Fibroblast of gingiva (primary cell): Measurements from ENCODE around the gene UNC13D.
"Not testable (repeated sequence)": the region's sequence is repeated elsewhere in the genome, so short reads cannot be mapped to it uniquely, and the experiment has no call there.

Experiments used
- DNase-seq: peaks from one replicate; pipeline ENCODE4 v3.0.0-alpha.2; 2011; ENCODE audit warnings: low read depth

The UNC13D gene

GRCh38 chr17:75799402-75799801, 44.8 kb downstream of the UNC13D start:
- DNase-seq = no peak

GRCh38 chr17:75795820-75796607, 48.2 kb downstream of the UNC13D start:
- DNase-seq = no peak

- DNase-seq = no peak
Observed at GRCh38 chr17:75793460-75793859, 50.7 kb downstream of the UNC13D start.

GRCh38 chr17:75791254-75791653, 53.0 kb downstream of the UNC13D start:
- peak; percentile 40 for DNase-seq

- DNase-seq = peak; percentile 94
Observed at GRCh38 chr17:75785016-75785890, 59.0 kb downstream of the UNC13D start.

GRCh38 chr17:75784473-75785015, 59.7 kb downstream of the UNC13D start, which contains the start of gene UNK:
Gene UNK, plus strand, starts transcription at chr17:75784806. Its CDS starts 75 bp downstream, at chr17:75784881.
- DNase-seq = peak; percentile 100

GRCh38 chr17:75783803-75784472, 60.3 kb downstream of the UNC13D start:
- DNase-seq = no peak

GRCh38 chr17:75783069-75783783, 61.0 kb downstream of the UNC13D start:
- peak; percentile 60 for DNase-seq

- DNase-seq = no peak
Observed at GRCh38 chr17:75779987-75780889, 64.0 kb downstream of the UNC13D start.

- peak; percentile 100 for DNase-seq
Observed at GRCh38 chr17:75779250-75779986, 64.8 kb downstream of the UNC13D start.

- DNase-seq = no peak
Observed at GRCh38 chr17:75778861-75779249, 65.3 kb downstream of the UNC13D start.

GRCh38 chr17:75778066-75778860, 65.9 kb downstream of the UNC13D start:
- DNase-seq = not testable (repeated sequence)

- no peak for DNase-seq
Observed at GRCh38 chr17:75777296-75777922, 66.8 kb downstream of the UNC13D start.
